ENCODE data around the gene SLC16A13.

- TF ChIP-seq RAD21 (IDR thresholded peaks at IDR 0.05), result no peak
- no peak for TF ChIP-seq SP1 (IDR thresholded peaks at IDR 0.05)
- no peak for TF ChIP-seq CTCF (IDR thresholded peaks at IDR 0.05; ENCODE audit: low read depth, low read length, missing input control)
- no peak for TF ChIP-seq RXRA (IDR thresholded peaks at IDR 0.05)
Measured at GRCh38 chr17:7056386-7056785, 20.6 kb downstream of the SLC16A13 start.

All from liver (tissue), 3 donors.